ENCODE data around the gene FHOD3.

Gene FHOD3

DNA sequence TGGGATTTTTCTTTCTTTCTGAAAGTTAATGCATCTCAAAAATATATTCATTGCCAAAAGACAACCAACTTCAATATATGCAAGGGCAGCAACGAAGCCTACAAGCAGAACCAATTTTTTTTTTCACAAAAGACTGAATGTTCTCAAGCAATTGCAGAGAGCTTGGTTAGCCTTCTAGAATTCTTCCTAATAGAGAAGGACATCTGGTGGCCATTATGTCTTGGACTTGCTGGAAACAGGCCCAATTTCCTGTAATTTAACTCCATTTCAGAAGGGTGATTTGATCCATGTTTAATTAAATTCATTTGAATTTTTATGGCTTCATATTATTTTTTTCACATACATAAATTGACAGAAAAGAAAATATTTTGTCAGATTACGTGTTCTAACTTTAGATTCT, 323.3 kb downstream of the FHOD3 start:
- H3K4me3 ChIP-seq (ENCODE audit: low read depth, low read length), result no peak overlapping the region
- H3K36me3 ChIP-seq (replicated peaks), result no peaks in the 10 kb centered on the region
- no peaks in the 10 kb centered on the region for H3K27me3 ChIP-seq (replicated peaks)
- TF ChIP-seq, protein P1, sequence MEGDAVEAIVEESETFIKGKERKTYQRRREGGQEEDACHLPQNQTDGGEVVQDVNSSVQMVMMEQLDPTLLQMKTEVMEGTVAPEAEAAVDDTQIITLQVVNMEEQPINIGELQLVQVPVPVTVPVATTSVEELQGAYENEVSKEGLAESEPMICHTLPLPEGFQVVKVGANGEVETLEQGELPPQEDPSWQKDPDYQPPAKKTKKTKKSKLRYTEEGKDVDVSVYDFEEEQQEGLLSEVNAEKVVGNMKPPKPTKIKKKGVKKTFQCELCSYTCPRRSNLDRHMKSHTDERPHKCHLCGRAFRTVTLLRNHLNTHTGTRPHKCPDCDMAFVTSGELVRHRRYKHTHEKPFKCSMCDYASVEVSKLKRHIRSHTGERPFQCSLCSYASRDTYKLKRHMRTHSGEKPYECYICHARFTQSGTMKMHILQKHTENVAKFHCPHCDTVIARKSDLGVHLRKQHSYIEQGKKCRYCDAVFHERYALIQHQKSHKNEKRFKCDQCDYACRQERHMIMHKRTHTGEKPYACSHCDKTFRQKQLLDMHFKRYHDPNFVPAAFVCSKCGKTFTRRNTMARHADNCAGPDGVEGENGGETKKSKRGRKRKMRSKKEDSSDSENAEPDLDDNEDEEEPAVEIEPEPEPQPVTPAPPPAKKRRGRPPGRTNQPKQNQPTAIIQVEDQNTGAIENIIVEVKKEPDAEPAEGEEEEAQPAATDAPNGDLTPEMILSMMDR (IDR thresholded peaks at IDR 0.05; ENCODE audit: low read depth, low read length, missing control alignments), result peak; percentile 12
- no peak overlapping the region for H3K27ac ChIP-seq
- in situ Hi-C loops (cut with HindIII; ENCODE audit: low pct_ligation_motif_present, low sequenced_read_pairs), result no loop called here
- no peak for DNase-seq

DNA sequence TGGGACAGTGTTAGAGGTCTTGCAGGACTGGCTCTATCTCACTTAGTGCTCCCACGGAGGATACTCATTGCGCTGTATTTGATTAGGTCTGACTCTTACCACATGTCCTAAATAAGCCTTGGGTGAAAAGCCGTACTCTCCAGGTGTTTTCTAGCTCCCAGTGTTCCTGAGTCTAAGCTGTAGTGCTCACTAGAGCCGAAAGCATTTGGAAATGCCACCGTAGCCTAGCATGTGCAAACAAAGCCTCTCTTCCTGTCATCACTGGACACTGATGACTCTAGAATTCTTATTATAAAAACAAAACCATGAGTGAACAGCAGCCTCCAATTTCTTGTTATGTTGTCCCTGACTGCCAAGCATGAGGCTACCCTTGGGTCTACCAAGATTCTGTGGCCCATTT, 325.1 kb downstream of the FHOD3 start:
- Histone ChIP-seq H3K27ac (peak overlapping the region; percentile 24), H3K4me3 (ENCODE audit: low read depth, low read length) (no peak overlapping the region), H3K36me3 (replicated peaks) (no peaks in the 10 kb centered on the region), H3K27me3 (replicated peaks) (no peaks in the 10 kb centered on the region)
- DNase-seq, result no peak
- TF ChIP-seq, protein P1 (IDR thresholded peaks at IDR 0.05; ENCODE audit: low read depth, low read length, missing control alignments), result no peak
- in situ Hi-C loops (cut with HindIII; ENCODE audit: low pct_ligation_motif_present, low sequenced_read_pairs), result no loop called here

DNA sequence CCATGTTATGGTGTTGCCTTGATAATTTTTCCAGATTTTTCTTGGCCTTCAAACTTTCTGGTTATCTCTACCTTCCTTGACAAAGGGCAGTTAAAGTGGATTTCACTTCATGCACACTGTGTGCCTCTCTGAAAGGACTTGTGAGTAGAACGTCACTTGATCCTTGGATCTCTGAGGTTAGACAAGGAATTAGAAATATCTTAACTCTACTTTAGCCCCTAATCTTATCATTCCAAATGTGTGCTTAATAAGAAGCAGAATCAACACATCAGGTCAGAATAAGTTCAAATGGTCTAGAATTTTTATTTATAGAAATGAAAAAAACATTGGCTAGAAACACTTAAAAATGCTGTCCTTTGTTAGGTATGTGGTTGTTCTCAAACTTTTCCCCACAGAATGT, 325.6 kb downstream of the FHOD3 start:
- in situ Hi-C loops (cut with HindIII; ENCODE audit: low pct_ligation_motif_present, low sequenced_read_pairs), result no loop called here
- TF ChIP-seq, protein P1 (IDR thresholded peaks at IDR 0.05; ENCODE audit: low read depth, low read length, missing control alignments), result no peak
- no peak for DNase-seq

DNA sequence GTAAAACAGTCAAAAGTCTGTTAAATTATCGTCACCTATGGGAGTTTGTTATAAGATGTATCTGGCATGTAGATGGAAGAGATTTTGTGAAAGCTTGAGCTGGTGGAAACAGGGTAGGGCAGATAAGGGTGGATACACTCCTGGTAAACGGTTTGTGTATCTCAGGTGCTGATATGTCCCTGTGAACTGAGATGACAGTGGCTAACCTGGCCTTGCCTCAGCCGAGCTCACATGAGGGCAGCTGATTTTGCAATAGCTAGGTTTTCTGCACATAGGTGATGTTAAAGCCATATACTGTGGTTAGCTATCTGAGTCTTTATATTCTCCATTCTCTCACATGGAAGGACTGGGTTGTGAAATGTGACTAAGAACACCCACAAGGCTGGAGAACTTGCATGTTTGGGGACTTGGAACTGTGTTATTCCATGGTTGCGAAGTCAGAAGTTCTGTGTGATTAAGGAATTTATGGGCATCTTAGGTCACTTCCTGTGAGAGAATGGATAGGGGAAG, 326.2 kb downstream of the FHOD3 start:
- H3K36me3 ChIP-seq (replicated peaks), result no peaks in the 10 kb centered on the region
- no peak overlapping the region for H3K4me3 ChIP-seq (ENCODE audit: low read depth, low read length)
- H3K27ac ChIP-seq, result peak overlapping the region; percentile 64
- H3K27me3 ChIP-seq (replicated peaks), result no peaks in the 10 kb centered on the region
- peak; percentile 26 for DNase-seq
- in situ Hi-C loops (cut with HindIII; ENCODE audit: low pct_ligation_motif_present, low sequenced_read_pairs), result no loop called here
- TF ChIP-seq, protein P1 (IDR thresholded peaks at IDR 0.05; ENCODE audit: low read depth, low read length, missing control alignments), result no peak

More for the DNA sequence above, 325.6 kb downstream of the FHOD3 start:
- Histone ChIP-seq H3K36me3 (replicated peaks) (no peaks in the 10 kb centered on the region), H3K27ac (peak overlapping the region; percentile 64), H3K27me3 (replicated peaks) (no peaks in the 10 kb centered on the region), H3K4me3 (ENCODE audit: low read depth, low read length) (no peak overlapping the region)

DNA sequence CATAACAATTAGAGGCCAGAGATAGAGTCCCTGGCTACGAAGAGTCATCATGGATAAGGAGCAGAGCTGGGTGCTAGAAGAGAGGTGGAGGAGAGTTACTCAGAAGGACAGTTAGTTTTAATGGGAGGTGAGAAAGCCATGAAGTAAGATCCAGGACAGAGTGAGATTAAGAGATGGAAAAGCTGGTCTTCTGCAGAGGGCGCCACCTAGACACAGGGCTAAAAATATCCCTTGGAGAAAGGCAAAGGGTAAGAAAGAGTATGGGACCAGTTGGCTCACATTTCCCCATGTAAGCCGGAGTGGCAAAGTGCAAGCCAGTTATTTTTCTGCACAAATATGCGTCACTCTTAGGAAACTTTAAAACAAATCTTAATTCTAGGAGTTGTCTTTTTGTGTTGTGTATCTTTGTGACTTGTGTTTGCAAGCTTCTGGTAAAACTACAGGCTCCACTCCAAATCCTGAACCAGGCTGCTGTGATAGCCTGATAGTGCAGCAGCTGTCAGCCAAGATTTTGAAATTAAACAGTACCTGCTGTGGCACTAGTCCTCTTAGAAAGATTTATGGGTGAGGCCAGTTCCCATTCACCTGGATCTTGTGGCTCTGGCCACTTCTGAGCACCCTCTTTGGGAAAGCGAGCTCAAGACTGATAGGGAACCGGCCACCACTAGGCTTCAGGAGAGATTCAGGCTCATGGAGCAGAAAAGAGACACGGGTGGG, 327.1 kb downstream of the FHOD3 start:
- Histone ChIP-seq H3K27me3 (replicated peaks) (no peaks in the 10 kb centered on the region), H3K36me3 (replicated peaks) (no peaks in the 10 kb centered on the region), H3K27ac (no peak overlapping the region), H3K4me3 (ENCODE audit: low read depth, low read length) (no peak overlapping the region)
- DNase-seq, result no peak
- TF ChIP-seq, protein P1 (IDR thresholded peaks at IDR 0.05; ENCODE audit: low read depth, low read length, missing control alignments), result peak; percentile 17
- in situ Hi-C loops (cut with HindIII; ENCODE audit: low pct_ligation_motif_present, low sequenced_read_pairs), result no loop called here

DNA sequence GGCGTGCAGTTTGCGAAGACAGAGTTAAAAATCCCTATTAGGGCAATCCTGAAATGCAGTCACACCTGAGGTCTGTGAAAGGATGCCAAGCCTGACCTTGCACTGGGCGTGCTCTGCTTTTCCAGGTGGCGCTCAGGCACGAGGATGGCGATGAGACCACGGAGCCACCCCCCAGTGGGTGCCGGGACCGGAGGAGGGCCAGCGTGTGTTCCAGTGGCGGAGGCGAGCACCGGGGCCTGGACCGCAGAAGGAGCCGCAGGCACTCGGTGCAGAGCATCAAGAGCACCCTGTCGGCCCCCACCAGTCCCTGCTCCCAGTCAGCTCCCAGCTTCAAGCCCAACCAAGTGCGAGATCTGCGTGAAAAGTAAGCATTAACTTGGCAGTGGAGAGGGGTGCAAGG, 327.9 kb downstream of the FHOD3 start:
- no peaks in the 10 kb centered on the region for H3K36me3 ChIP-seq (replicated peaks)
- in situ Hi-C loops (cut with HindIII; ENCODE audit: low pct_ligation_motif_present, low sequenced_read_pairs), result no loop called here

More for the DNA sequence above, 327.9 kb downstream of the FHOD3 start:
- Histone ChIP-seq H3K27ac (no peak overlapping the region), H3K27me3 (replicated peaks) (no peaks in the 10 kb centered on the region), H3K4me3 (ENCODE audit: low read depth, low read length) (no peak overlapping the region)
- TF ChIP-seq, protein P1 (IDR thresholded peaks at IDR 0.05; ENCODE audit: low read depth, low read length, missing control alignments), result no peak
- no peak for DNase-seq

Measured in brain microvascular endothelial cell (primary cell).